GM18502 (cell line): ENCODE measurements around the gene PRSS22.
A peak's percentile ranks its signal among the peaks of the same experiment; 100 is the strongest.
"Not testable (repeated sequence)": the region's sequence is repeated elsewhere in the genome, so short reads cannot be mapped to it uniquely, and the experiment has no call there.

ENCODE experiments used
- ATAC-seq: cut with Tn5 transposase; IDR thresholded peaks from one replicate; pipeline ENCODE4 v1.9.1; 2021; ENCODE audit warnings: mild to moderate bottlenecking; ENCODE audit not compliant: unreplicated experiment, poor library complexity

PRSS22 gene, protein sequence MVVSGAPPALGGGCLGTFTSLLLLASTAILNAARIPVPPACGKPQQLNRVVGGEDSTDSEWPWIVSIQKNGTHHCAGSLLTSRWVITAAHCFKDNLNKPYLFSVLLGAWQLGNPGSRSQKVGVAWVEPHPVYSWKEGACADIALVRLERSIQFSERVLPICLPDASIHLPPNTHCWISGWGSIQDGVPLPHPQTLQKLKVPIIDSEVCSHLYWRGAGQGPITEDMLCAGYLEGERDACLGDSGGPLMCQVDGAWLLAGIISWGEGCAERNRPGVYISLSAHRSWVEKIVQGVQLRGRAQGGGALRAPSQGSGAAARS

DNA sequence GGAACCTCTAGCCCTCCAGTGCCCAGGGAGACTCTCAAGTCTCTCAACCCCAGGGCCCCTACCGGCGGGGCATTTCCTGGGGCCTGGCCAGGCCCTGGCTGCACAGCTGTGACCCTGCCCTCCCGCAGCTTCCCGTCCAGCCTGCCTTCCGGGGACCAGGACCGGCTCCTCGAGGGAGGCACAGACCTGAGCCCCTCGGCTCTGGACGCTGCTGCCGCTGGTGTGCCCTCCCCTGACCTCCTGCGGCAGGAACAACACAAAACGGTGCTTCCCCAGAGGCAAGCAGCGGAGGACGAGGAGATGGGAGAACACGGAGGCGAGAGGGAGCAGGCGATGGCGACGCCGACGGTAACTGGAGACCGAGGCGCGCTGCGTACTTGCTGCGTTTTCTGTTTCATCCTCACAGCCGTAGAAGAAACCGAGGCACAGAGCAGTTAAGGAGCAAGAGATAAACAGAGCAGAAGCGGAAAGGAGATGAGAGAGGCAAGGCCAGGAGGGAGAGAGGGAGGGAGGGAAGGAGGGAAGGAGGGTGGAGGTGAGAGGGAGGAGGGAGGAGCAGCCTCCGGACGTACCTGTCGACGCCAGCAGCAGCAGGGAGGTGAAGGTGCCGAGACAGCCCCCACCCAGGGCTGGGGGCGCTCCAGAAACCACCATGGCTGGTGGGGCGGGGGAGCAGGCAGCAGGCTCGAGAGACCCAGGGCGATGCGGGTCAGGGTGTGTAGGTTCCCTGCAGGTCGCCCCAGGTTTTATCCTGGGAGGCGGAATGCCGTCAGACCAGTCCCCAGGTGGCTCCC is at the start of gene PRSS22:
Gene PRSS22, minus strand, starts transcription at position 720 of the 794 bp plus-strand sequence. Its CDS starts 66 bp downstream, at position 654.
- no peak for ATAC-seq

DNA sequence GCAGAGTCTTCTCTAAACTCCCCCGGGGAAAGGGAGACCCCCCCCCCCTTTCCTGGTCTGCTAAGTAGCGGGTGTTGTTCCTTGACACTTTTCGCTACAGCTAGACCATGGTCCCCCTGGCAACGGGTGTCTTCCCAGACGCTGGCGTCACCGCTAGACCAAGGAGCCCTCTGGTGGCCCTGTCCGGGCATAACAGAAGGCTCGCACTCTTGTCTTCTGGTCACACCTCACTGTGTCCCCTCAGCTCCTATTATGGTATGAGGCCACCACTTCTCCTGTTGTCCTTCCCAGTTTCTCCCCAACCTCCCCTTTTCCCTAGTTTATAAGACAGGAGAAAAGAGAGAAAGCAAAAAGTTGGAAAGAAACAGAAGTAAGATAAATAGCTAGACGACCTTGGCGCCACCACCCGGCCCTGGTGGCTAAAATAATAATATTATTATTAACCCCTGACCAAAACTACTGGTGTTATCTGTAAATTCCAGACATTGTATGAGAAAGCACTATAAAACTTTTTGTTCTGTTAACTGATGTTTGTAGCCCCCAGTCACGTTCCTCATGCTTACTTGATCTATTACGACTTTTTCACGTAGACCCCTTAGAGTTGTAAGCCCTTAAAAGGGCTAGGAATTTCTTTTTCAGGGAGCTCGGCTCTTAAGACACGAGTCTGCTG is 49.2 kb upstream of the PRSS22 start:
- ATAC-seq, result not testable (repeated sequence)

DNA sequence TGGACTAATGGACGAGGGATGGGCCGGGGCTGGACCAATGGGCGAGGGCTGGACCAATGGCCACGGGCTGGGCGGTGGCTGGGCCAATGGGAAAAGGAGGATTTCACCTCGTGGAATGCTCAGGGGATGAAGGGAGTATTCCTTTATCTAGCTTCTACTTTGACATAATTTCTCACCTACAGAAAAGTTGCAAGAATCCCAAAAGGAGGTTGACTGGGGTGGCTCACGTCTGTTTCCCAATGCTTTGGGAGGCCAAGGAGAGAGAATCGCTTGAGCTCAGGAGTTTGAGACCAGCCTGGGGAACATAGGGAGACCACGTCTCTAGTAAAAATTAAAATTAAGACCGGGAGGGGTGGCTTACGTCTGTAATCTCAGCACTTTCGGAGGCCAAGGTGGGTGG is 48.0 kb upstream of the PRSS22 start:
- ATAC-seq, result no peak

DNA sequence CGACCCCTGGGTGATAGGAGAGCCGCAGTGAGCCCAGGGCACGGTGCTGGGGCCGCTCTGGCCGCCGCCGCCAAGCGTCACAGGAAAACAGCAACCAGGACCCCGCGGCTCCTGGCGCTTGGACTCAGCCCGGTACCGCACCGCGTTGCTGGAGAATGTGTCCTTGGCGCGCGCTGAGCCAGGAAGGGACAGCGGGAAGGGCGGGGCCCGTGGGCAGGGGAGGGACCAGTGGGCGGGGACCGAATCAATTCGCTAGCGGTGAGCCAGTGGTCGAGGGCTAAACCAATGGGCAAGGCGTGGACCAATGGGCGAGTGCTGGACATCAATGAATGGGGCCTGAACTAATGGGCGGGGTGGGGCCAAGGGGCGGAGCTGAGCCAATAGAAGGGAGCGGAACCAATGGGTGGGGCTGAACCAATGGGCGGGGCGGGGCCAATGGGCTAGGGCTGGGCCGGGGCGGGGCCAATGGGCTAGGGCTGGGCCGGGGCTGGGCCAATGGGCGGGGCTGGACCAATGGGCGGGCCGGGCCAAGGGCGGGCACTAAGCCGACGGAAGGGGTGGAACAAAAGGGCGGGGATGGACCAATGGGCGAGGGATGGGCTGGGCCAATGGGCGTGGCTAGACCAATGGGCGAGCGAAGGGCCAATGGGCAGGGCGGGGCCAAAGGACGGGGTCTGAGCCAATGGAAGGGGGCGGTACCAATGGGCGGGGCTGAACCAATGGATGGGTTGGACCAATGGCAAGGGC is 47.4 kb upstream of the PRSS22 start:
- peak; percentile 77 for ATAC-seq

DNA sequence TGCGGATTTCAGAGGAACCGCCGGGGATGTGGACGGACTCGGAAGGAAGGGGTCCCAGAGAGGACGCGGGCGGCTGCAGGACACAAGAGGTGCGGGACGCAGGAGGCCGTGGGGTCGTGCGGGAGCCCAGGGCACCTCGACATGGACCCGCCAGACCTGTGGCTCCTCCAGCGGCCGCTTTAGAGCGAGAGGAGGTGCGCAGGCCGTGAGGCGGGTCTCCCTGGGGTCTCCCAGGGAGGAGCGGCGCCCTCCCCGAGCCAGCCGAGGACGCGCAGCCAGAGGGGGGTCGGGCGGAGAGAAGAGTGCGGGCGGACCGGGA is 46.9 kb upstream of the PRSS22 start:
- peak; percentile 12 for ATAC-seq

DNA sequence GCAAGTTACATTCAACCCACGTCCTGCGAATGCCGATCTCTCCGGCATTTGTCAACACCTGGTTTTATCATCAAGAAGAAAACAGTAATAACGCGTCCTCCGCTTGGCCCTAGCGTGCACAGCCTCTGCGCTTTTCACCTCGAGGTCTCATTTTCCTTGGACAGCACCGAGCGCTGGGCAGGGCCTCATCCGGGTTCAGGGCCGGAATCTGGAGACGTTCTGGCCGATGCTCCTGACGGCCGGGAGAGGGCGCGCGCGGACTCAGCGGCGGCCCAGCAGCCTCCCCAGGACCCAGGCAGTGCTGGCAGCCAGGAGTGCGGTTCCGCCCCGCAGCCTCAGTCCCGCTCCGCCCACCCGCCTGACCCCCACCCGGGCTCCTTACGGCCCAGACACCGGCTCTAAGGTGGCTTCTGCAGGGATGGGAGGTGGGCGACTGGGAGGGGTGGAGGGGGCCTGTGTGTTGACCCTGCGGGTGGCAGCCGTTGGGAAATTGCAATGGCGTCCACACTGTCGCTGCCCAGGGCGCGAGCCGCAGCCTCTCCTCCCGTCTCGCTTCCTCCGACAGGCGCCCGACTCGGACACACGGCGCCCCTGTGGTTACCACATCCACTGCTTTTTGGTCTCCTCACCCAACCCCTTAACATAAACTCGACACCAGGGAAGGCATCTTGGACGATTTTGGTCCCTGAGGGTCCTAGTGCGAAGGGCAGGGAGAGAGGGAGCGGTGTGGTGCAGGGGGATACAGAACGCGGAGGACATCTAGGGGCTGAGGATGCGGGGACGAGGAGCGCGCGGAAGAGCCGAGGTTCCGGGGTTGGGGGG is 46.3 kb upstream of the PRSS22 start:
- ATAC-seq, result peak; percentile 56

DNA sequence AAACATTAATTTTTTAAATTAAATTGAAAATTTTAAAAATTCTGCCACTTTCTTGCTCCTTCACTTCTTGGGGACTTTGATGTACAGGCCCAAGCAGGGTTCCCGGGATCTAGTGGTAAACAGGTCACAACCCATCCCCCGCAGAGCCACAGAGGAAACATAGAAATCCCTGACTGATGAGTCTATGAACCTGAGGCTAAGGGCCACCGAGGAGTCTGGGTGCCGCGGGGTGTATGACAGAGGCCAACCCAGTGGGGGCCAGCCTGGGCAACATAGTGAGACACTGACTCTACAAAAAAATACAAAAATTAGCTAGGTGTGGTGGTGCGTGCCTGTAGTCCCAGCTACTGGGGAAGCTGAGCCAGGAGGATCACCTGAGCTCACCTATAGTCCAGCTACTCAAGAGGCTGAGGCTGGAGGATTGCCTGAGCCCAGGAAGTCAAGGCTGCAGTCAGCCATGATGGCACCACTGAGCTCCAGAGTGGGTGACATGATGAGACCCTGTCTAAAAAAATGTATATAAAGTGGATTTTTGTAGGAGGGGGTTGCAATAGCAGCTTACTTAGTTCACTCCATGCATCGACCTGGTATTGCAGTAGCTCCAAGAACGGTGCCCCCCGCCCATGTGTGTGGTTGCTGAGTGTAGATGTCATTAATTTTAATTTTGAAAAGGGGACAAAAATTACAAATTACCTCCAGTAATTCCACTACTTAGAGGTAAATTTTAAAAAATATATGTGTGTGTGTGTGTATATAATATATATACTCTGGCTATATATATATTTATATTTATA is 44.6 kb upstream of the PRSS22 start:
- ATAC-seq, result no peak

DNA sequence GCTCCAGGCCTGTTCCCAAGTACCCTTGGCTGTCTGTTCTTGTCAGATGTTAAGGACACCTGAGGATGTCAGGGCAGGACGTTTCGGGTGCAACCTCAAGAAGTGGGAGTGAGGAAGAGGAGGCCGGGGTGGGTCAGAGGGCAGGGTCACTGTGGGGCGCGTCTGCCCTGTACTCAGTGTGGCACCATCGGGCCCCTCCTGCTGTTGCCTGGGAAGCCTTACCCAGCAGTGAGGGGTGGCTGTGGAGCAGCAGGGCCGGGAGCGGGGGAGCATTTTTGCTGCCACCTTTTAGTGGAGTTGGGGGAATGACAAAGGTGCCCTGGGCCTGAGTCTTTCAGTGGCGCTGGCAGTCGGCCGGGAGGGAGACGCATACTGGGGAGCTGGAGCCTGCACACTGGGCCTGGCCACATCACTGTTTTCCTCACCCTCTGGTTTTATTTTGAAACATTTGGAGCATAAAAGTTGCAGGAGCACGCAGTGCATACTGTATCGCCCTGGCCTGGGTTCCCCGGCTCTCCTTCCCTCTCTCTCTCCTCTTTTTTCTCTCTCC is 42.6 kb upstream of the PRSS22 start:
- no peak for ATAC-seq

DNA sequence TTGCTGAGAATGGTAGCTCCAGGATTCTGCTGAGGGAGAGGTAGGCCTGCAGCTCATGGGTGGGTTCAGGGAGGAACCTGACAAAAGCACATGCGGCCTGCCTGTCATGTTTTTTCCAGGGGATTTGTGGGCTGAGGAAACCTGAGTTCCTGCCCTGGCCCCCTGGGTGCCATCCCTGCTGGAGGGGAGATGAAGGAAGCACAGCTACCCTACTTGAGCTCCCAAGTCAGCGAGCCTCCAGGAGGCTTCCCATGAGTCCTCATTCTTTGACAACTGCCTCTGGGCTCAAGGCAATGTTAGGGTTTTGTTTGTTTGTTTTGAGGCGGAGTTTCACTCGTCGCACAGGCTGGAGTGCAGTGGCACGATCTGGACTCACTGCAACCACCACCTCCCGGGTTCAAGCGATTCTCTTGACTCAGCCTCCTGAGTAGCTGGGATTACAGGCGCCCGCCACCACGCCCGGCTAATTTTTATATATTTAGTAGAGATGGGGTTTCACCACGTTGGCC is 41.6 kb upstream of the PRSS22 start:
- no peak for ATAC-seq

DNA sequence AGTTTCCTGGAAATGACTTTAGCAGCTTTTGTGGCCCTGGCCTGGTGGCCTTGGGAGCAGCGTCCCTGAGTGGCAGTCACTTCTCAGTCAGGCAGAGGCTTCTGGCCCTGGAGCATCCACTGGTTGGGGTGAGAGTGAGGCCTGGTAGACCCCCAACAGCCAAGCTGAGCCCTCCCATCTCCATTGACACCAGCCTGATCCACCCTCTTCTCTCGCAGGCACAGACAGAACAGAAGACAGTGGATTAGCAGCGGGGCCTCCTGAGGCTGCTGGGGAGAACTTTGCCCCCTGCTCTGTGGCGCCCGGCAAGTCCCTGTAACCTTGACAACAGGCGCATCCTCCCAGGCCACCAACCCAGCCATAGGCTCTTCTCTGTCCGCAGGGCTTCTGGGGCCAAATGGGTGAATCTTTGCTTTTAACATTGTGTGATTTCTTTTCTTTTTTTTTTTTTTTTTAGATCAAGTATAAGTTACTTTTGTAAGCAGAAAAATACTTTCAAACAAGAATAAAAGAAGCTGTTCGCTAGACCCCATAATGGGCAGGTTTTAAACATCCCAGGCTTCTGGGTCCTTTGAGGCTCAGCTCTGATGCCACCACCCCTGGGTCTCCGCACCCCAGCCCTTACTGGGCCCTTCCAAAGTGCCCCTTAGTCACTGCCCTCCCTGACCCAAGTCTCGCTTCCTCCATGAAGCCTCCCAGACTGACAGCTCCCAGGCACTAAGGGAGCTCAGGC is 41.0 kb upstream of the PRSS22 start:
- no peak for ATAC-seq

DNA sequence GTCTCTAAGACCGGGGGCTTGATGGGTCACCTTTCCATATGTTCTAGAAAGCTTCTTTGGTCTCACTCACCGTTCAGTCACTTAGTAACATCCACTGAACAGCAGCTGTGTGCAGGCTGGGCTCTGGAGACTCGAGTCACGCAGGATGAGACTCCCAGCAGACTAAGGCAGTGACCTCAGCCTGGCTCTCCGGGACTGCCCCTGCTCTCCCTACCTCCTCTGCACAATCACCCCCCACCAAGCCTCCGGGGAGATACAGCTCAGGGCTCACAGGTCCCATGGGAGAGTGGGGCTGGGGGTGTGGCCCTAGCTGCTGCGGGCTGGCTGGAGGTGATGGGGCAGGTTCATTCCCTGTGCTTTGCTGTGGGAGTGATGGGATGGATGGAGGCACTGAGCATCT is 39.1 kb upstream of the PRSS22 start:
- no peak for ATAC-seq

DNA sequence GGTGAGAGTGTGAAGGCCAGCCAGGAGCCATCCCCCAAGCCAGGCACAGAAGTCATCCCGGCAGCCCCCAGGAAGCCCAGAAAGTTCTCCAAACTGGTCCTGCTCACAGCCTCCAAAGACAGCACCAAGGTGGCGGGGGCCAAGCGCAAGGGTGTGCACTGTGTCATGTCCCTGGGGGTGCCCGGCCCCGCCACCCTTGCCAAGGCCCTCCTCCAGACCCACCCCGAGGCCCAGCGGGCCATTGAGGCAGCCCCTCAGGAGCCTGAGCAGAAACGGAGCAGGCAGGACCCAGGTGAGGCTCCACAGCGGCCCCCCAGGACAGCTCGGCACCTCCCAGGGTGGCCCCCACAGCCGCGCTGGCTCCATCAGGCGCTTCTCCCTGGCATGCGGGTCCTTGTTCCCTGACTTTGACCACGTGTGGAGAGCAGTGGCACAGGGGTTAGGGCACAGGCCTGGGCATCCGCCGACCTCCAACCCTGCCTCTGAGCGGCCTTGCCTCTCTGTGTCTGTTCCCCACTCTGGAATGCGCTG is 38.6 kb upstream of the PRSS22 start:
- no peak for ATAC-seq

DNA sequence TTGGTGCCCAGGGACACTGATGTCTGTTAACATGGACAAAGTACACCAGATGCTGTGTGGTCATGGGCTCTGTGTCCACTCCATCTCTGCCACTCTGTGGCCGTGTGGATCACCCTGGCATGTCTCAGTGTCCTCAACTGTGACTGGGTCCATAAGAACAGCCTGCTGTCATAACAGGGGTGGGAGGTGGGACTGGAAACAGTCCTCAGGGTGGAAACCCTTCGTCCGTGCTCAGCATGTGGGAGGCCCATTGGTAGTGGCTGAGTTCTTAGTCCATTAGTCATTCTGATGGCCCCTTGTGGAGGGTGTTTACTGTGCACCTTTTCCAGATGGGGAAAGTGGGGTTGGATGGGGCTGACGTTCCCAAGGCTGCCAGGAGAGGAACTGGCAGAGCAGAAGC is 37.8 kb upstream of the PRSS22 start:
- no peak for ATAC-seq

DNA sequence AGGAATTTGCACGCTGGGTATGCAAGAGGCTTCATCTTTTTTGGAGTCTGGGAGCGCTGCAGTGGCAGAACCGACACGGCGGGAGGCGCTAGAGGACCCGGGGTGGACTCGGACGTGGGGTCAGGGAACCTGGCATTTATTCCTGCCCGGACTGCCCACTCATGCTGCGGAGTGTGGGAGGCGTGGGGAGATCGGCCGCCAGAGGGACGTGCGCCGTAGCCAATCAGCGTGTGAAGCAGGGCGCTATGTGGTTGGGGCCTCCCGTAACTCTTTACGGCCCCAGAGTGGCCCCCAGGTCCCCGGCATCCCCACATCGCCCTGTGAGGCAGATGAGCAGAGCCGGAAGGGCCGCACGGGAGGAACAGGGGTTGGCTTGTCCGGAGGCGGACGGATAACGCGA is 36.3 kb upstream of the PRSS22 start:
- ATAC-seq, result no peak

DNA sequence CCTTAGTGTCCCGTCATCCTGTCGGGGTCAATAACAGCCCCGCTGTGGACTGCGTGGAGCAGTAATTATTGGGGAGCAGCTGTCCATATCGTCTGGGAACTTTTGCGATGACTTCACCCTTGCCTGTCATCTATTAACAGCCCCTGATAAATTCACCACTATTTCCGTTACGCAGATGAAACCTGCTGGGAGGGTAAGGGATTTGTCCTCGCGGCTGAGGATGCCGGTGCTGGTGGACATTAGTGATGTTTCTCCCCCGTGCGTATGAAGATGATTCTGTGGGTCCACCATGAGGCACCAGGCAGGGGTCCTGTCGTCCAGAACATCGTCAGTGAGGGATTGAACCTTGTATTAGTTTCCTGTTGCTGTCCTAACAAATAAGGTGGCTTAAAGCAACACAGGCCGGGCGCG is 26.1 kb upstream of the PRSS22 start:
- no peak for ATAC-seq

DNA sequence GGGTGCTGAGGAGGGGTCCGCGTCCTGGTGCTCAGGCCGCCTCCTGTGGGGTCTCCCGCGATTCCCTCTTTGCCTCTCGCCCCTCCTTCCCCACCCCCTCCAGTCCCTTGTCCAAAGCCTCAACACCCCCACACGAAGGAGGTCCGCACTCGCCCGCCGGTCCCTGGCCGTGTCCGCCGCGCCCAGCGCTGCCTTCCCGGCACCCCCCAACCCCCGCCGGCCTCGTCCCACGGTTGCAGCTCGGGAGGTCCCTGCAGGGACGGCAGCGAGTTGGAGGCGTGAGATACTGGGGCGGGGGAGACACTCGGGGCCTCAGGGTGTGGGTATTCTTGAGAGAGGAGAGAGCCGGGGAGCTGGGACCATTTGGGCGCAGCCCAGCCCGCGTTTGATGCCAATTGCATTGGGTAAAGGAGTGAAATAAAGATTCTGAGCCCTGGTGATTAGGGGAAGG is 25.5 kb upstream of the PRSS22 start:
- no peak for ATAC-seq

DNA sequence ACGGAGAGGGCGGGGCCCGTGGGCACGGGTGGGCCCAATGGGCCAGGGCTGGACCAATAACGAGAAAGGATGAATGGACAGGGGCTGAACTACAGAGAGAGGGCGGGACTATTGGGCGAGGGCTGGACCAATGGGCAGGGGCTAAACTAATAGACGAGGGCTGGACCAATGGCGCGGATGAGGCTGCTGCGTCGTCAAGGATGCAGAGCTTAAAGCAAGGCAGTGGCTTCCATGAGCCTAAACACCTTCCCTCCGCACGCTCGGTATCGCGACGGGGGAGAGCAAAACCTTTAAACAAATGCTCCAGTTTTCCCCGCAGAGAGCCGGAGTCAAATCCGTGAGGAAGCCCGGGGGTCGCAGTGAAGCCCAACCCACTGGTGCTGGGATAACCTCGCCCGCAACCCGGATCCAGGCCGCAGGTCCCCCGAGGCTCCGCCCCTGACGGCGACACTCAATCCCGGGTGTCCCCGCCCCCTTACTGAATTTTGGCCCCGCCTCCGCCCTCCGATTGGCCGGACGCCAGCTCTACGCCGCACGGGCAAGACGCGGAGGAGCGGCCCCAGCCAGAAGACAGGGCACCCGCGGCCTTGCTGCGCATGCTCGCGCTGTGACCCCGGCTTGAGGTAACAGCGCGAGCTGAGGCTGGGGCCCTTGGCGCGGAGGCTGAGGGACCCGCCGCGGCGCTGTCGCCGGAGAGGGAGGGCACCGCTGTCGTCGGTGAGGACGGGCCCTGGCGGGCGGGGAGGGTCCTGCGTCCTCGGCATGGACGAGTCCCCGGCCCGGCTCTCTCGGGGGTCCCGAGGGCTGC is 24.9 kb upstream of the PRSS22 start, which contains the start of gene FLYWCH2:
Gene FLYWCH2, plus strand, starts transcription at position 566 of the 808 bp plus-strand sequence. CDS start 13,235 bp downstream, outside the sequence.
- ATAC-seq, result peak; percentile 90
